PC-3 (cell line): ENCODE measurements around the gene APLNR.

ENCODE experiments used
- EZH2 ChIP-seq: fragments of 300-600 bp; sonication (generic); IDR thresholded peaks from one replicate; pipeline ENCODE4 v1.6.1; 2017; ENCODE audit warnings: antibody characterized with exemption, mild to moderate bottlenecking, low read length; ENCODE audit not compliant: unreplicated experiment
- EZH2phosphoT487 ChIP-seq: fragments of 300-600 bp; sonication (generic); IDR thresholded peaks from 2 replicates; pipeline ENCODE4 v1.6.1; 2018; ENCODE audit warnings: mild to moderate bottlenecking, antibody characterized with exemption, low read length, borderline replicate concordance
- TF ChIP-seq, protein P1 (sequence below): fragments of 300-600 bp; sonication (generic); conservative IDR thresholded peaks from 2 replicates; pipeline ENCODE4 v1.5.1; 2017; ENCODE audit warnings: antibody characterized with exemption, low read depth, mild to moderate bottlenecking, low read length

DNA sequence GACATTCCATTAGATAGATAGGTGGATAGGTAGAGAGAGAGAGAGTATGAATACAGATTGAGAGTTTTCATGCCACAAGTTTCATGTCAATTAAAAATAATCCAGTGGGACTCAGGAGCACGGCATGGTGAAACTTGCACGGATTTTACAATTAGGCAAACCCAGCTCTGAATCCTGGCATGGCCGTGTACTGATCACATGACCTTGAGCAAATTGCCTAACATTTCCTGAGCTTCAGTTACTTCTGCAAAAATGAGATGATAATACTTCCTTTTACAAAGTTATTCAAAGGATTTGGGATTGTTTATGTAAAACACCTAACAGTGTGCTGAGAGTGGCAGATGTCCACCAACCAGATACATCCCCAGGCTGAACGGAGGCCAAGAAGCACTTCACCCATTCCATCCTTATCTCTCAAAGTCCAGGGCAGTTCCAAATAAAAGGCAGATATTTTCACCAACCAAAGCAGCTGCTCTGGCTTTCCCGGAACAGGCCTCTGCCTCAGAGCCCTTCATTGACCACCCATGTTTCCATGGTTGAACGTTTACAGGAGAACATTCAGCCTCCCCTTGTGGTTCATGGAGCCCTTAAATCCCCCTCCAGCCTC, 17.9 kb downstream of the APLNR start:
- TF ChIP-seq EZH2phosphoT487 (no peak), EZH2 (no peak)
- TF ChIP-seq, protein P1, sequence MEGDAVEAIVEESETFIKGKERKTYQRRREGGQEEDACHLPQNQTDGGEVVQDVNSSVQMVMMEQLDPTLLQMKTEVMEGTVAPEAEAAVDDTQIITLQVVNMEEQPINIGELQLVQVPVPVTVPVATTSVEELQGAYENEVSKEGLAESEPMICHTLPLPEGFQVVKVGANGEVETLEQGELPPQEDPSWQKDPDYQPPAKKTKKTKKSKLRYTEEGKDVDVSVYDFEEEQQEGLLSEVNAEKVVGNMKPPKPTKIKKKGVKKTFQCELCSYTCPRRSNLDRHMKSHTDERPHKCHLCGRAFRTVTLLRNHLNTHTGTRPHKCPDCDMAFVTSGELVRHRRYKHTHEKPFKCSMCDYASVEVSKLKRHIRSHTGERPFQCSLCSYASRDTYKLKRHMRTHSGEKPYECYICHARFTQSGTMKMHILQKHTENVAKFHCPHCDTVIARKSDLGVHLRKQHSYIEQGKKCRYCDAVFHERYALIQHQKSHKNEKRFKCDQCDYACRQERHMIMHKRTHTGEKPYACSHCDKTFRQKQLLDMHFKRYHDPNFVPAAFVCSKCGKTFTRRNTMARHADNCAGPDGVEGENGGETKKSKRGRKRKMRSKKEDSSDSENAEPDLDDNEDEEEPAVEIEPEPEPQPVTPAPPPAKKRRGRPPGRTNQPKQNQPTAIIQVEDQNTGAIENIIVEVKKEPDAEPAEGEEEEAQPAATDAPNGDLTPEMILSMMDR: no peak
